ENCODE results near the gene RGS6. TPM values are rescaled to one million over a fixed set of nuclear protein-coding genes. Genes with fewer than 3 reads are reported as not detected.

The RGS6 gene
- total and polyA plus RNA-seq, 4 donors = 0.21 to 5.4 (median 0.45) TPM

DNA sequence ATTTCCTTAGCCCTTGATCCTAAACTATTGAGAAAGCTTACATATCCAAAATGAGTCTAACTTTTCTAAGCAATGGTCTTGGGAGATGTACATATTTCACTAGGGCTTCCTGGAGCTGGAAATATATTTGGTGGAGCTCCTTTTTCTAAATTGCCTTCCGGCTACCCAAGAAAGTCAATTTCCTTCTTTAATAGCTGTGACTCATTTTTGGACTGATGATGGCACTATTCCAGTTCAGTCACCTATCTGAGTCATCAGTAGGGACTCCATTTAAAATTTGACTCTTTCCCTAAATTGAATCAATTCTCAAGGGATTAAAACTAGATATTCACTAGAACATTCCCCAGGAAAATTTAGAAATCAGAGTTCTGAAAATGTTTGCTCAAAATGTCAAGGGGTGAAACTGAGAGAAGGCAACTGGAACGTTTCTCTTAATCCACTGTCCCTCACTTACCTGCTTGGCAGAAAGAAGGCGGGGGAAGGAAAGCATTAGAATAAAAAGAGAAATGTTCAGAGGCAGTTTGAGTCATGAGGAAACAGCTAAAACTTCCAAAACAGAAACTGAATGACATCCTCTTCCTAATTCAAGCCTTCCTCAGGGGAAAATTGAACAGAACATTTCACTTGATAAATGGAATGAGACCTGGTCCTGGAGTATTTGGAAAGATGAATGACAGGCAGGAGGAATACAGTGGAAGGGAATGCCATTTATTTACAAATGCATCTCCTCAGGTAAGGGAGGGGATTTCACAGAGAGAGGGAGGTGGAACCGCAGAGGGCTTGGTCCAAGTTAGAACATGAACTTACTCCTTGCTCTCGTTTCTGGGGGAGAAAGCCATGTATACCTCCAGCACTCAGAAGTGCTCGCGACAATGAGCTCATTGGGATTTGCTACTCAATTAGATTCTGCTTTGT is 91.2 kb downstream of the RGS6 start:
- TF ChIP-seq, protein P1, sequence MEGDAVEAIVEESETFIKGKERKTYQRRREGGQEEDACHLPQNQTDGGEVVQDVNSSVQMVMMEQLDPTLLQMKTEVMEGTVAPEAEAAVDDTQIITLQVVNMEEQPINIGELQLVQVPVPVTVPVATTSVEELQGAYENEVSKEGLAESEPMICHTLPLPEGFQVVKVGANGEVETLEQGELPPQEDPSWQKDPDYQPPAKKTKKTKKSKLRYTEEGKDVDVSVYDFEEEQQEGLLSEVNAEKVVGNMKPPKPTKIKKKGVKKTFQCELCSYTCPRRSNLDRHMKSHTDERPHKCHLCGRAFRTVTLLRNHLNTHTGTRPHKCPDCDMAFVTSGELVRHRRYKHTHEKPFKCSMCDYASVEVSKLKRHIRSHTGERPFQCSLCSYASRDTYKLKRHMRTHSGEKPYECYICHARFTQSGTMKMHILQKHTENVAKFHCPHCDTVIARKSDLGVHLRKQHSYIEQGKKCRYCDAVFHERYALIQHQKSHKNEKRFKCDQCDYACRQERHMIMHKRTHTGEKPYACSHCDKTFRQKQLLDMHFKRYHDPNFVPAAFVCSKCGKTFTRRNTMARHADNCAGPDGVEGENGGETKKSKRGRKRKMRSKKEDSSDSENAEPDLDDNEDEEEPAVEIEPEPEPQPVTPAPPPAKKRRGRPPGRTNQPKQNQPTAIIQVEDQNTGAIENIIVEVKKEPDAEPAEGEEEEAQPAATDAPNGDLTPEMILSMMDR (IDR thresholded peaks at IDR 0.05; ENCODE audit: control extremely low read depth, extremely low read depth) = no peak
- H3K4me3 ChIP-seq = no peak overlapping the region
- no peaks in the 10 kb centered on the region for H3K36me3 ChIP-seq (ENCODE audit: control insufficient read depth in 4 of 4, insufficient read depth in 4 of 4, low read length in 4 of 4)
- no peak overlapping the region for H3K27ac ChIP-seq (ENCODE audit: low read depth in 1 of 2, low read length in 1 of 2)
- 44 to 46% methylated on average over 7 of the region's 7 CpGs for WGBS, 2 donors
- H3K4me1 ChIP-seq (ENCODE audit: control insufficient read depth in 5 of 5, insufficient read depth in 5 of 5, low read length in 5 of 5) = peaks cover 0 to 5% (median 0%) of the 10 kb centered on the region in 5 donors
- ATAC-seq (ENCODE audit: insufficient read depth, low FRiP score) (no peak), DNase-seq (no peak)
- H3K9me3 ChIP-seq (ENCODE audit: control insufficient read depth in 4 of 4, insufficient read depth in 3 of 4, low read length in 3 of 4) = no peaks in the 10 kb centered on the region
- H3K27me3 ChIP-seq (ENCODE audit: control insufficient read depth in 3 of 3, insufficient read depth in 3 of 3, low read length in 2 of 3) = no peaks in the 10 kb centered on the region
- no peak overlapping the region for H3K9ac ChIP-seq (ENCODE audit: insufficient read depth in 1 of 2, low read length in 2 of 2)

DNA sequence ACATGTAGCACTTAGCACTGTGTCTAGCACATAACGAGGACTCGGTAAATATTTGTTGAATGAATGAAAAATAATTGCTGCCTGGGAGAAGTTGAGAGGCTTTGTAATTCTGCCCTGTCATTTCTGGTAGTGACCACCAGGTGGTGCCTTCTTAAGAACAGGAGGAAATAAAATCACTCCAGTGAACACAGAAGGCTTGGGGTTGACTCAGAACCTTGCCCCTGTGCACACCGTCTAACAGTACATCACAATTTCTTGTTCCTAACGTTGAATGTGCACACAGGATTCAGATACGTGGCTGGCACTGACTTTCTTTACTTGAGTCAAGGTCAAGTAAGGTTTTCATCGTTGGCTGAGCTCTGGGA is 91.8 kb downstream of the RGS6 start:
- no peaks in the 10 kb centered on the region for H3K9me3 ChIP-seq (ENCODE audit: control insufficient read depth in 4 of 4, insufficient read depth in 3 of 4, low read length in 3 of 4)
- H3K4me3 ChIP-seq = no peak overlapping the region
- WGBS, 2 donors = 36 to 42% methylated on average over 6 of the region's 6 CpGs
- no peaks in the 10 kb centered on the region for H3K36me3 ChIP-seq (ENCODE audit: control insufficient read depth in 4 of 4, insufficient read depth in 4 of 4, low read length in 4 of 4)
- H3K27me3 ChIP-seq (ENCODE audit: control insufficient read depth in 3 of 3, insufficient read depth in 3 of 3, low read length in 2 of 3) = no peaks in the 10 kb centered on the region
- H3K27ac ChIP-seq (ENCODE audit: low read depth in 1 of 2, low read length in 1 of 2) = no peak overlapping the region
- no peak overlapping the region for H3K9ac ChIP-seq (ENCODE audit: insufficient read depth in 1 of 2, low read length in 2 of 2)
- peak; percentile 16 to 54 (median 33) for DNase-seq
- no peak for ATAC-seq (ENCODE audit: insufficient read depth, low FRiP score)
- peaks cover 0 to 5% (median 0%) of the 10 kb centered on the region in 5 donors for H3K4me1 ChIP-seq (ENCODE audit: control insufficient read depth in 5 of 5, insufficient read depth in 5 of 5, low read length in 5 of 5)
- TF ChIP-seq, protein P1 (IDR thresholded peaks at IDR 0.05; ENCODE audit: control extremely low read depth, extremely low read depth) = peak; percentile 19

DNA sequence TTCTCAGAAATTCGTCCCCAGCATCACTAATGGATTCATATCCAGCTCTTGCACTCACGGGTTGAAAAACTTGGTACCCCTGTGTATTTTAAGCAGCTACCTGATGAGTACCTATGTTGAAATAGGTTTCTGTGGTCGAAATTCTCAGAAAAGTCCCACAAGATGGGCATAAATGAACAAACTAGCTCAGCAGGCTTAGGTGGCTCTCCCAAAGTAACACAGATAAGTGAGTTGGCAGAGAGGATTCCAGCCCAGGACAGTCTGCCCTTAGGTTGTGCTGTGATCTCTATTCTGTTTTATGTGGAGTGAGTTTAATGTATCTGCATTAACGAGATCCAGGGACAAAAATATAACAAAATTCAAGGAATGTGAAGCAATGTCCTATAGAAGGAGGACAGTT is 92.3 kb downstream of the RGS6 start:
- H3K9me3 ChIP-seq (ENCODE audit: control insufficient read depth in 4 of 4, insufficient read depth in 3 of 4, low read length in 3 of 4) = no peaks in the 10 kb centered on the region
- ATAC-seq (ENCODE audit: insufficient read depth, low FRiP score) = no peak
- 73 to 83% methylated on average over 4 of the region's 4 CpGs for WGBS, 2 donors
- H3K27ac ChIP-seq (ENCODE audit: low read depth in 1 of 2, low read length in 1 of 2) = no peak overlapping the region
- H3K4me3 ChIP-seq = no peak overlapping the region
- no peaks in the 10 kb centered on the region for H3K27me3 ChIP-seq (ENCODE audit: control insufficient read depth in 3 of 3, insufficient read depth in 3 of 3, low read length in 2 of 3)
- no peaks in the 10 kb centered on the region for H3K36me3 ChIP-seq (ENCODE audit: control insufficient read depth in 4 of 4, insufficient read depth in 4 of 4, low read length in 4 of 4)
- no peak for DNase-seq
- H3K4me1 ChIP-seq (ENCODE audit: control insufficient read depth in 5 of 5, insufficient read depth in 5 of 5, low read length in 5 of 5) = peaks cover 0 to 5% (median 0%) of the 10 kb centered on the region in 5 donors
- TF ChIP-seq, protein P1 (IDR thresholded peaks at IDR 0.05; ENCODE audit: control extremely low read depth, extremely low read depth) = no peak
- no peak overlapping the region for H3K9ac ChIP-seq (ENCODE audit: insufficient read depth in 1 of 2, low read length in 2 of 2)

All from lung (tissue), 12 donors.